GF-D8 (cell line): Measurements from ENCODE around the gene ARHGEF37.

Experiments used
- DNase-seq: peaks from one replicate; lab custom pipeline; 2025; lab: John Stamatoyannopoulos, UW

Gene ARHGEF37

DNA sequence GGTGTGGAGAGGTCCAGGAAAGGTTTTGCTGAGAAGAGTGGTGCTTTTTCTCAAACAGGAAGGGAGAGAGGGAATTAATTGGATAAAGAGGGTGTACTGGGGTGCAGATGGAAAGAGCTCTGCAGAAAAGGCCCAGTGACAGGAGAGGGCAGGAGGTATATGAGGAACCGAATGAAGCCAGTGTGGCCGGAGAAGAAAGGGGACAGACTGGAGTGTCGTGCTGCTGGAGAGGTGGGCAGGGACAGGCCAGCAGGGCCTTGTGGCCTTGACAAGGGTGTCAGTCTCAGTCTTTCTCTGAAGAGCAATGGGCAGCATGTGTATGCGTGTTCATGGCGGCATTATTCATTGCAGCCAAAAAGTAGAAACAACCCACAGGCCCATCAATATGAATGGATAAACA lies 48.1 kb downstream of the ARHGEF37 start:
- no peak for DNase-seq

GRCh38 chr5:149630337-149630736 lies 49.0 kb downstream of the ARHGEF37 start:
- DNase-seq = no peak

- no peak for DNase-seq
Observed at GRCh38 chr5:149631506-149631905, 50.2 kb downstream of the ARHGEF37 start.

- DNase-seq = no peak
Observed at GRCh38 chr5:149632311-149633251, 51.3 kb downstream of the ARHGEF37 start.

- DNase-seq = no peak
Observed at GRCh38 chr5:149633476-149634350, 52.4 kb downstream of the ARHGEF37 start.

DNA sequence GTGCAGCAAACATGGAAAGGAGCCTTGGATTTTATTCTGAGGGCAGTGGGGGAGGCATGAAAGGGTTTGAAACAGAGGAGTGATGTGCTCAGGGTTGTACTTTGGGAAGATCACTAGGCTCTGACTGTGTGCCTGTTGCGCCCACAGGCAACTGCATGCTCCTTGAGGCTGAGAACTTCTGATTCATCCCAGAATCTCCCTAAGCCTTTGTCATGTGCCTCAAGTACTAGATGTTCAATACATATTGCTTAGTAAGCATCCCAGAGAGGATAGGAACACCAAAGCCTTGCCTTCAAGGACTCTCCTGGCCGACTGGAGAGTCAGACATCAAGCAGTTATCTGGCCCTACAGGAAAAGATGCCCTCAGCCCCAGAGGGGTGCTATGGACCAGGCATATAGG lies 54.1 kb downstream of the ARHGEF37 start:
- DNase-seq = no peak

- no peak for DNase-seq
Observed at GRCh38 chr5:149636191-149636860, 55.0 kb downstream of the ARHGEF37 start.

GRCh38 chr5:149636861-149637246 lies 55.6 kb downstream of the ARHGEF37 start:
- DNase-seq = no peak

- DNase-seq = no peak
Observed at GRCh38 chr5:149638136-149638535, 56.8 kb downstream of the ARHGEF37 start.

- no peak for DNase-seq
Observed at GRCh38 chr5:149638546-149639241, 57.4 kb downstream of the ARHGEF37 start.

DNA sequence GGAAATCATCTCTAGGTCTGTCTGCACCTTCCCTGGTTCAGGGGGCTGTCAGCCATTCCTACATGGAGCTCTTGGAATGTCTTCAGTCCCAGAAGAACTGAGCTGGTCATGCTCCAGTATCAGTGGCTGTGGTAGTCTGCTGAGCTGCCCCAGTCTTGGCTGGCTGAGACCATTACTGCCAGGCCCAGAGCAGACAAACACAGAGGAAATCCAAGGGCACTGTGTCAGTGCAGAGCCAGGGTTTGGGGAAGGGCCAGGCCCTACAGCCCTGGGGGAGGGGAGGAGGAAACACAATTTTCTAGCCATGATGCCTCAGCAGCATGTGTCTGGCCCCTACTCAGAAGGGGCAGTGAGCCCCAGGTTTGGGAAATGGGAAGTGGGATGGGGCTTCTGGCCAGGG lies 58.4 kb downstream of the ARHGEF37 start:
- no peak for DNase-seq

- DNase-seq = no peak
Observed at GRCh38 chr5:149640350-149640999, 59.2 kb downstream of the ARHGEF37 start.

GRCh38 chr5:149641000-149641576 lies 59.8 kb downstream of the ARHGEF37 start:
- DNase-seq = no peak

DNA sequence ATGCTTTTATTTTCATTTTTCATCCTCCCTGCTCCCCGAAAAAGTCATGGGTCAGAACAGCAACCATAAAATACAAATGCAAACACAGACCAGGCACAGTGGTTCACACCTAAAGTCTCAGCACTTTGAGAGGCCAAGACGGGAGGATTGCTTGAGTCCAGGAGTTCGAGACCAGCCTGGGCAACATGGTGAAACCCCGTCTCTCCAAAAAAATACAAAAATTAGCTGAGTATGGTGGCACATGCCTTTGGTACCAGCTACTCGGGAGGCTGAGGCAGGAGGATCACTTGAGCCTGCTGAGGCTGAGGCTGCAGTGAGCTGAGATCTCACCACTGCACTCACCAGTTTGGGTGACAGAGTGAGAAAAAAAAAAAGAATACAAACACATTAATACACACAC lies 60.3 kb downstream of the ARHGEF37 start:
- no peak for DNase-seq

- DNase-seq = no peak
Observed at GRCh38 chr5:149643781-149644180, 62.5 kb downstream of the ARHGEF37 start.

- no peak for DNase-seq
Observed at GRCh38 chr5:149644629-149645028, 63.3 kb downstream of the ARHGEF37 start.

DNA sequence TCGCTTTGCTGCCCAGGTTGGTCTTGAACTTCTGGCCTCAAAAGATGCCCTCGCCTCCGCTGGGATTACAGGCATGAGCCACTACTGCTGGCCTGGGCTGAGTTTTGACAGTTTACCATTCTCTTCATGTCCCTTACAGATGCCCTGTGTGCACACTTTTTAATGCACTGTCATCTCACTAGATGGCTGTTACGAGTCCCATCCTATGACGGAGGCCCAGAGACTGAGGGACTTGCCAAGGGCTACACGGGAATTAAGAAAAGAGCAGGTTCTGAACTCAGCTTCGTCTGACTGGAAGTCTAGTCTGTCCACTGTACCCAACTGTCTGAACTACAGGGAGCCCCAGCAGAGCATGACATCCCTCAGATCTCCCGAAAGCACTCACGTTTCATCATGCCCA lies 63.9 kb downstream of the ARHGEF37 start:
- no peak for DNase-seq

- no peak for DNase-seq
Observed at GRCh38 chr5:149645725-149646124, 64.4 kb downstream of the ARHGEF37 start.

GRCh38 chr5:149646564-149646963 lies 65.3 kb downstream of the ARHGEF37 start:
- DNase-seq = no peak

DNA sequence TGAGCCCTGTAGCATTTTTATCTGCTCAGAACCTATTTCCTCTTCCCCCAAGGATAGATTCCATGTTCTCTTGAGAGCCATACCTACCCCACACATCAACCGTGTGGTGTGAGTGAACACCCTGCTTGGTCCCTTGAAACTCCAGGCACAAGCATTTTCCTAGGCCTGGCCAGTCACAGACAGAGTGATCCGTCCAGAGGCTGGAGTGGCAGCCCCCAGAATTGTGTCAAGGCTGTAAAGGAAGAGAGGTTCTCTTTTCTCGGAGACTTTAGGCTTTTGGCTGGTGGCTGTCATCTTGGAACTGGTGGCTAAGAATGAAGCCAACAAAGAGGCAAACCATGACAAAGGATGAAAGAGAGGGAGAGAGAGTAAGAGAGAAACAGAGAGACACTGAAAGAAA lies 66.0 kb downstream of the ARHGEF37 start:
- no peak for DNase-seq
